ENCODE measurements around the gene COPG2.

The COPG2 gene

DNA sequence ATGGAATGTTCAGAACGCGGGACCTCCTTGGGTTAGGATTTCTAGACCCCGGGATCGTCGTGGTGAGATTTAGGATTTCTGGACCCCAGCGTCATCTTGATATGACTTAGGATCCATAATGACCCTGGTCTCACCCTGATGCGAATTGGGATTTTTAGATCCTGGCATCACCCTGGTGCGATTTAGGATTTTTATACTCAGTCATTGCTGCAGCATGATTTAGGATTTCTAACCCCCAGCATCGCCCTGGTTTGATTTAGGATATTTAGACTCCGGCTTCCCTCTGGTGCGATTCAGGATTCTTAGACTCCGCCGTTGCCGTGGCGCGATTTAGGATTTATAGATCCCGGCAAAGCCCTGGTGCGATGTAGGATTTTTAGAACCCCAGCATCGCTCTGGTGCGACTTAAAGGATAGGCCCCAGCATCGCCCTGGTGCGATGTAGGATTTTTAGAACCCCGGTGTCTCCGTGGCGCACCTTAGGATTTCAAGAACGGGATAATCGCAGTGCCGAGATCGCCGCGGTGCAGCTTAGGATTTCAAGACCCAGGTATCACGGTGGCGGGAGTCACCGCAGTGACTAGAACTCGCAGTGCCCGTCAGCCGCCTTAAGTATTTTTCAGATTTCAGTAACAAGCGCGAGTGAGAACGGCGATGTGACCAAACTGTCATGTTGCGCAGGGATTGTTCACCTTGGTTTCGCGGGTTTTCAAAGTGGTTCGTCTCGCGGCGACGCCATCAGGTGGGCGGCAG, 175.8 kb downstream of the COPG2 start:
- no peak for FAIRE-seq

GRCh38 chr7:130491841-130492522, 176.6 kb downstream of the COPG2 start, which contains the start of gene MEST:
TSS of gene MEST (plus strand) at chr7:130492085. CDS start at chr7:130492314, 229 bp downstream.
- FAIRE-seq: no peak

DNA sequence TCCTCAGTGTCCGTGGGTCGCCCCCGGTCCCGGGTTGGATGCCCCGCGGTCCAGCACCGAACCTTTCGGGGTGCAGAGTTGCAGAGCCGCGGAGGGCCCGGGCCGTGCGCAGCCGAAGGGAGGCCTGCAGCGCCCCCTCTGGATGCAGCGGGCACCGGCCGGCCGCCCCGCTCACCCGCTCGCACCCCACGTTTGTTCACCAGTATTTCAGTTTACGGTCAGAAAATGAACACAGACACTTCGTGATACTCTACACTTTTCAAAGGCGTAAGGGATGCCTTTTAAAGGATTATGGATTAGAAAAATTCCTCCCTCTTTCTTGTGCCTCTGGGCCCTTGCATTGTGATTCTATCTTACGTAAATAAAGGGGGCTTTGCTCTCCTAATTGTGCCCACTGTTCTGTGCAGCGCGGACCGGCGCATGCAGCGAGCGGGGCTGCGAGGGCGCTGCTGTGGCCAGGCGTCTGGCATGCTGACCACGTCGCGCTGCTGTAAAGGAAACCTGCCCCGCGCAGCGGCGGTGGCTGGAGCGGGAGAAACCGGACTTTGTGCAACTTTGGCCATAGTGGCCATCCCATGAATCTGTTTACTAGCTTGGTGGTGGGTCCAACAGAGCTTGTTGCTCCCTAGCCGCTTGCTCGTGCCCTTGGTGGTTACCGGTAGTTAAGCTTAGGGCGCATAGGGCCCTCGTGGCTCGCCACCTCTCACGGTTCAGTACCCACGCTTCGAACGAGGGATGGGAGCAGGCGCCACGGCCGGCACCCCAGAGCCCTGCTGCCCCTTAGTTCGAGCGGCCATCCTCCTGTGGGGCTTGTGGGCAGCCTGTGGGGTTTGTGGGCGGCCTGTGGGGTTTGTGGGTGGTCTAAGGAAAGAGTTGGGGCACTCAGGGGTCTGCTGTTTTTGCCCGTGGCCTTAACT, 177.4 kb downstream of the COPG2 start:
- FAIRE-seq: no peak

DNA sequence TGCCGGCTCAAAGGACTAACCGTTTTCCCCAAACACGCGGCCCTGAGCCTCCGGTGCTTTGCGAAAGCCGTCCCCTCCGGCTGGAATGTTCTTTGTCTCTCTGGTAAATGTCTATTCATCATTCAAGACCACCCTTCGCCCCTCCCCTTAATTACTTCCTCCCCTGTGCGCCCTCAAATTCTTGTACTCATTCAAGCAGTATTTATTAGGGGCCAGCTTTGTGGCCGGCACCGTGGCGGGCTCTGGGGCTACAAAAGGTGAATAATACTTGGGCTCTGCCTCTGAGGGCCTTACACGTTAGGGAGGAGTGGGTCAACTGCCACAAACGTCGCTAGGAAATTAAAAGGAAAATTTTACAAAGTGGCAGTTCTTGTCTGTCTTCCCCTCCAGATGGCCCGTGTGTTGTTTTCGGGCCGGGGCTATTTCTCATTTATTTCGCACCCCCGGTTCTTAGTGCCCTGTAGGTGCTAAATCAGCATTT, 178.2 kb downstream of the COPG2 start:
- FAIRE-seq: no peak

DNA sequence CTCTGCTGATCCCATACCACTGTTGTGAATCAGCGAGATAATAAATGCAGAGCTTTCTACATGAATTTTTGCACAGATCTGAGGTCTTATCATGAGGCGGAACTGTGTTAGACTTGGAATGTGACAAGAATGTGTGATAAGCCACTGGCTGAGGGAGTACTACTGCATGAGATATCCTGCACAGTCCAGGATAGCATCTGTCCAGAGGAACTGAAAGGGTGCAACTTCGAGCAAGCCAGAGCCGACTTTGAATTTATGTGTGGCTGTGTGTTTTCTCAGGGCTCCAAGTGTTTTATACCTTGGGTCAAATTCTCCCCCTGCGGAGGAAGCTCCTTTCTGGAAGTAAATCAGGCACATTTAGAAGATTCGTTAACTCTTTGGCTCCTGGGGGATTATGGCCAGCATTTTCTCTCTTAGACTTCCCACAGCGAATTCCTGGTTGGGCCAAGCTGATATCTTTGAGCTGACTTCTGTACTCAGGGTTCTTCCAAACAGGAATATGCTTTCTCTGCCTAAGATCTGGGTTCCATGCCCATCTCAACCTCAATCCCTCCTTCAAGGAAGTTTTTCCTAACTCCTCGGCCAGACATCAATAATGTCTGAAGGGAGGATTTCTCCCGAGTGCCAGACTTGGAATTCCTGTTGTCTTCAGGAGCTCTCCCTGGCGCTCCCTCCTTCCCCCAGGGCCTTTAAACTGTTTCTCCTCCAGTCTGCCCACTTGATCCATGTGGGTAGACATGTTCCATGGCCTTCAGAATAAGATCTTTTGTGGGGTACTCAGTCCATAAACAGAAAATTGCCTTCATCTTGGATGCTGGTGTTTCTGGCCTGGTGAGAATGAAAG, 179.2 kb downstream of the COPG2 start:
- no peak for FAIRE-seq

- no peak for FAIRE-seq
Observed at GRCh38 chr7:130488392-130489139, 180.0 kb downstream of the COPG2 start.

GRCh38 chr7:130486954-130487436, 181.6 kb downstream of the COPG2 start:
- FAIRE-seq: no peak

DNA sequence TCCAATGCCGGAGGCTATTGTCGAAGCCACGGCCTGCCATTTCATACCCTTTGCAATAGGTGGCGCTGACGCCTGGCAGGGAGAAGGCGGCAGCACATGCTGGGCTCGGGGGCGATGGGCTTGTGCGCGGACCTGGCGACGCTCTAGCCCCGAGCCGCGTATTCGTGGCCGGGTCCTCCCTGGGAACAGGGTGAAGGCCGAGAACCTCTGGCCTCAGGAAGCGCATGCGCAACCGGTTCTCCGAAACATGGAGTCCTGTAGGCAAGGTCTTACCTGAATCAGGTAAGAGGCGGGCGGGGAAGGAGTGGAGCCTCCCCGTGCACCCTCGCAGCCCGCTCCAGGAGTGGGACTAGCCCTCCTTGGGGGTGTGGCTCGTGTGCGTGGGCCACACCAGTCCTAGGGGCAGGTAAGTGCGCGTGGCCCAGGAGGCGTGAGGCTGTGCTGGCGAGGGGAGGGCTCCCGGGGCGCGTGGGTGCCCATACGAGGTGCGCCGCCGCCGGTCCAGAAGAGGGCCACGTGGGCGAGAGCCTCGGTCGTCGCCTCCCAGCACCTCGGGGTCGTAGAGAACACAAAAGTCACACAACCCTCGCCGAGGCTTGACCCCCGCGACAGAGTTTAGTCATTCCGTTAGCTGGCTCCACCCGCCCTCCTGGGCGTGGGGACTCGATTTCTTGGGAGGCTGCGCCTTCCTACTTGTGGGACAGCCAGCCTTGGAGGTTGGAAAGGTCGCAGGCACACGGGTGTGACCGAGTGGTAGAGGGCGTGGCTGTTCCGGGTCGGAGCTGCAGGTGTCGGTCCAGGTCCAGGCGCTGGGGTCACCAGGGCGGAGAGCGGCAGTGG, 182.2 kb downstream of the COPG2 start:
- FAIRE-seq: no peak

- FAIRE-seq: no peak
Observed at GRCh38 chr7:130485734-130486113, 182.8 kb downstream of the COPG2 start.

DNA sequence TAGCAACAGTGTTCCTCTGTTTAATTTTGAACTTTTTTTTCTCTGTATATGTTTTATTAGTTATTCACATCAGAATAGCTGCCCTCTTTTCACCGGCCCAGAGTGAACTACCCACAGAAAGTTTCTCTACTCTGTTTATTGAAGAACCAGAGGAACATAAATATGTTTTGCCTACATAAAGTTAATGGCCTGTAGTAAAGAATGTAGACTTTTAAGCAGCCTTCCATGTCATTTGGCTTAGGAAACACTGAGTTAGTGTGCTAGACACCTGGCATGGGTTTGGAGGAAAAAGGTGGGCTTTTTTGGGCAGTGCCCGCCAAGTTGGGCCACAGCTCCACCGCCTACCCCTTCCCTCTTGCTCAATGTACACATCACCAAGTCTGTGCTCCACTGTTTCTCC, 185.5 kb downstream of the COPG2 start:
- FAIRE-seq: no peak

DNA sequence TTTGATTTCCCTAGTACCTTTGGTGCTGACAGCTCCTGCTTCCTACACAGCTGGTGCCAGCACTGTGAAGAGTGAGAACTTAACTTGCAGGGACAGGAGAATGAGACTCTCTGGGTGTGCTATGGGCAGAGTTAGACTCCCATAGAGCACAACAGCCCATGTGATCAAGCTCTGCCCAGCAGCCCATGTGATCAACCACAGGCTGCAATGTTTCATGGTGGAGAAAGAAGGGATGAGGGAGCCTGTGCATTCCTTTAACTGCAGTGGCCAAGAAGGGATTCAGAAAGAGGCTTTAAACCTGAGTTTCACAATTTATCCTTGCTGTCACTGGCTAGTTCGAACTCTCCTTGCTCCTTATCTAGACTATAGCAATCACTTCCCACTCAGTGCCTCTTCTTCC, 186.7 kb downstream of the COPG2 start:
- FAIRE-seq: no peak

DNA sequence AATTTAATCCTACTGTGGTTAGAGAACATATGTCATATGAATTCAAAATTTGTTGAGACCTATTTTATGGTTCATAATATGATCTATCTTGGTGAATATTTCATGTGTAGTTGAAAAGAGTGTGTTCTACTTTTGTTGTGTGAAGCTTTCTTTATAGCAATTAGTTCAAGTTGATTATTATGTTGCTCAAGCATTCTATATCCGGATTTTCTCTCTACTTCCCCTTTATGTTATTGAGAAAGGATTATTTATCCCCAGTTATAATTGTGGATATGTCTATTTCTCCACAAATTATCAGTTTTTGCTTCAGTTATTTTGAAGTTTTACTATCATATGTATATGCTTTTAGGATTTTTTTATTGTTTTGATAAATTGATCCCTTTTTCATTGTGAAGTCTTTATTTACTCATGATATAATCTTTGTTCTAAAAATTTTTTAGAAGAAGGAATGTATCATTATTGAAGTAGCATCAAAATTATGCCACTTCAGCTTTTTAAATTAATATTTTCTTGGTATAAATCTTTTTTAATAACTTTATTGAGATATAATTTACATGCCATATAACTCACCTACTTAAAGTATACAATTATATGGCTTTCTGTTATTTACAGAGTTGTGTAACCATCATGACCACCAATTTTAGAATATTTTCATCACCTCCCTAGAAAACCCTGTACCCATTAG, 188.7 kb downstream of the COPG2 start:
- peak; percentile 91 for FAIRE-seq

DNA sequence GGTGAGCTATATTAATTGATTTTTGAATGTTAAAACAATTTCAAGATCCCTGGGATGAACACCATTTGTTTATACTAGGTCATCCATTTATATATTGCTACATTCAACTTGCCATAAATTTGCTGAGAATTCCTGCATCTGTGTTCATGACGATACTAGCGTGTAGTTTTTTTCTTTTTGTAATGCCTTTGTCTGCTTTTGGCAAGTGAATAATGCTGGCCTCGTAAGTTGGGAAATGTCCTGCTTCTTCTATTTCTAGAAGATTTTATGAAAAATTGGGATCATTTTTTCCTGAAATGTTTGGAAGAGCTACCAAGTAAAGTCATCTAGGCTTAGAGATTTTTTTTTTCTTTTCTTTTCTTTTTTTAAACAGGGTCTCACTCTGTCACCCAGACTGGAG, 189.6 kb downstream of the COPG2 start:
- no peak for FAIRE-seq

DNA sequence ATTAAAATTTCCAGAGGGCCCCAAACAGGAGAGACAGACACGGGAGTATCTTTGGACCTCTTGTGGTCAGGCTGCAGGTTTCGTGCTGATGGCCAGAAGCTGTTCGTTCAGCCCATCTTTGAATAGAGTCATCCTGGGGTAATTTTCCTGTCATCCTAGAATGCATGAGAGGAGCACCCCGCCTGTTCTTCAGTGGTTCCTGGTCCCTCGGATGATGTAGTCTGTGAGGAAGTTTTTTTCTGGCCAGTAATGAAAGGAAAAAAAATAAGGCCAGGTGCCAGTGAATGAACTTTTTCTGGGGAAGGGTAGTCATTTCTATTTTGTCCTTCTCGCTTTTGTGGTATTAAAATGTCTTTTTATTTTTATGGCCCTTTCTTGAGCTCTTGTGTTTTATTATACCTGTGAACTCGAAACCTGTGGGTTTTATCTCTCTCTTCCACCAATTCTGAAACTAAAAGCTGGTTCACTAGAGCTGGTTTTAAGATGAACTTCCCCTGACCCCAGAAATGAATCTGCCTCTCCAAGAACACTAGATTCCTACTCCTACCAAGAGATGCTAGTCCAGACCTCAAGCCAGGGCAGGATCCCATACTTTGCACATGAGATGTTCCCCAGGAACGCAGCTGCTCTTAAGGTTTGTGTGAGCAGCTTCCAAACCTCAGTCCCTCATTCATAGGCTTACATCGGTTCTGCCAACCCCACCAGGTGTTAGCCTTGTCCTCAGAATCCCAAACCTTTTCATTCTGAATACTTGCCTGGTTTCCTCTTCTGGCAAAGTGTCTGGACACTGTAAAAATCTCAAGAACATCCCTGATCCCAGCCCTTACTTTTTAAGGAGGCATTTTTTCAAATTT, 192.0 kb downstream of the COPG2 start:
- FAIRE-seq: no peak

- no peak for FAIRE-seq
Observed at GRCh38 chr7:130475776-130476175, 192.8 kb downstream of the COPG2 start.

GRCh38 chr7:130473876-130474275, 194.7 kb downstream of the COPG2 start:
- no peak for FAIRE-seq

- no peak for FAIRE-seq
Observed at GRCh38 chr7:130473289-130473688, 195.3 kb downstream of the COPG2 start.

GRCh38 chr7:130471974-130472373, 196.6 kb downstream of the COPG2 start:
- FAIRE-seq: no peak

DNA sequence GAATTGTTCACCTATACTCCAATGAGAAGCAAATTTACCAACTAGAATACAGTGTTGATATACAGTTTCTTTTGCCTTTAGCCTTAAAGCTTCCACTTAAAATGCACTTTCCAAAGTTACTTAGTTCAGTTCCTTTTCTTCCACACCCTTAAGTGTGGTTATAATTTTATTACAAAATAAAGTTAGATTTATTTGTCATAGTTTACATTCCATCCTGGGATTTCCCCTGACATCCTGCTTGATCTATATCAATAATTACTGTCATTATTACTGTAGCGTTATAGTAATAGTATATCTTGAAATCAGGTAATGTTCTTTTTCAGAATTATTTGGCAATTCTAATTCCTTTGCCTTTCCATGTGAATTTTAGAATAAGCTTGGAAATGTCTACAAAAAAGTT, 199.9 kb downstream of the COPG2 start:
- FAIRE-seq: no peak
